Measurements from ENCODE around the gene CPVL.

DNA sequence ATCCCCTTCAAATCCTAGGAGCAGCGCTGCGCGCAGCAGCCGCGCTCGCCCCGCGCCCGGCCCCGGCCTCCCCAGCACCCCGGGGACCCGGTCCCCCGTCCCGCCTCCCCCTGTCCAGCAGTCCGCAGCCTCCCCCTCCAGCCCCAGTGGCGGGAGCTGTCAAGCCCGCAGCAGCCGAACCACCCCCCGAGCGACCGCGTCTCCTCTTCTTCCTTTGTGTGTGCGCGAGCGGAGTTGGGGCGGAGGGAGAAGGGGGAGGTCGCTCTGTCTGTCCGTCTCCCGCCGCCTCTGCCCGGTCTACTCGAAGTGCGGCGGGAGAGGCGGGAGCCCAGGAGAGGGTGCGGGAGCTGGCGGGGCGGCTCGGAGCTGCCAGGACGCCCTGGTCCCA is 47.9 kb upstream of the CPVL start:
- TF ChIP-seq HDAC2 (IDR thresholded peaks at IDR 0.05) (no peak), KDM1A (IDR thresholded peaks at IDR 0.05; ENCODE audit: low read depth) (no peak), CHD4 (IDR thresholded peaks at IDR 0.05; ENCODE audit: borderline replicate concordance) (no peak), CEBPB (IDR thresholded peaks at IDR 0.05) (no peak), KDM5A (IDR thresholded peaks at IDR 0.05) (no peak), RNF2 (IDR thresholded peaks at IDR 0.05; ENCODE audit: borderline replicate concordance, low read depth) (no peak), MAFK (IDR thresholded peaks at IDR 0.05; ENCODE audit: partially characterized antibody) (no peak), POLR2A (IDR thresholded peaks at IDR 0.05; ENCODE audit: low read length) (no peak), RAD21 (conservative IDR thresholded peaks at IDR 0.05 in 1 of 2, IDR thresholded peaks at IDR 0.05 in 1 of 2) (no peak), BHLHE40 (IDR thresholded peaks at IDR 0.05; ENCODE audit: low read depth, low read length) (no peak)
- TF ChIP-seq, protein P1, sequence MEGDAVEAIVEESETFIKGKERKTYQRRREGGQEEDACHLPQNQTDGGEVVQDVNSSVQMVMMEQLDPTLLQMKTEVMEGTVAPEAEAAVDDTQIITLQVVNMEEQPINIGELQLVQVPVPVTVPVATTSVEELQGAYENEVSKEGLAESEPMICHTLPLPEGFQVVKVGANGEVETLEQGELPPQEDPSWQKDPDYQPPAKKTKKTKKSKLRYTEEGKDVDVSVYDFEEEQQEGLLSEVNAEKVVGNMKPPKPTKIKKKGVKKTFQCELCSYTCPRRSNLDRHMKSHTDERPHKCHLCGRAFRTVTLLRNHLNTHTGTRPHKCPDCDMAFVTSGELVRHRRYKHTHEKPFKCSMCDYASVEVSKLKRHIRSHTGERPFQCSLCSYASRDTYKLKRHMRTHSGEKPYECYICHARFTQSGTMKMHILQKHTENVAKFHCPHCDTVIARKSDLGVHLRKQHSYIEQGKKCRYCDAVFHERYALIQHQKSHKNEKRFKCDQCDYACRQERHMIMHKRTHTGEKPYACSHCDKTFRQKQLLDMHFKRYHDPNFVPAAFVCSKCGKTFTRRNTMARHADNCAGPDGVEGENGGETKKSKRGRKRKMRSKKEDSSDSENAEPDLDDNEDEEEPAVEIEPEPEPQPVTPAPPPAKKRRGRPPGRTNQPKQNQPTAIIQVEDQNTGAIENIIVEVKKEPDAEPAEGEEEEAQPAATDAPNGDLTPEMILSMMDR (IDR thresholded peaks at IDR 0.05): no peak

Measured in A549 (cell line).